Hepatocyte (in vitro differentiated cells): ENCODE data around the gene CHST10. TPM values are rescaled to one million over a fixed set of nuclear protein-coding genes. Genes with fewer than 3 reads are reported as not detected.

ENCODE experiments used
- DNase-seq: peaks from one replicate; pipeline ENCODE4 v3.0.0-alpha.2; 2016; ENCODE audit warnings: low spot score
- H2AFZ ChIP-seq: fragments of 200-600 bp; sonication (generic); 2 replicates; pipeline ENCODE4 v1.6.0; 2016; ENCODE audit warnings: antibody characterized with exemption, mild to moderate bottlenecking
- H3K27ac ChIP-seq: fragments of 200-600 bp; sonication (generic); 2 replicates; pipeline ENCODE4 v1.5.1; 2016; ENCODE audit warnings: mild to moderate bottlenecking
- H3K27me3 ChIP-seq: fragments of 200-600 bp; sonication (generic); 2 replicates; pipeline ENCODE4 v1.6.1; 2016
- H3K36me3 ChIP-seq: fragments of 200-600 bp; sonication (generic); replicated peaks from 2 replicates; pipeline ENCODE4 v1.5.1; 2016; ENCODE audit warnings: low read depth; ENCODE audit not compliant: insufficient read depth
- H3K4me1 ChIP-seq: fragments of 200-600 bp; sonication (generic); 2 replicates; pipeline ENCODE4 v1.5.1; 2016; ENCODE audit warnings: mild to moderate bottlenecking, moderate library complexity; ENCODE audit not compliant: insufficient read depth
- H3K4me2 ChIP-seq: fragments of 200-600 bp; sonication (generic); 2 replicates; pipeline ENCODE4 v1.6.0; 2016
- H3K4me3 ChIP-seq: fragments of 200-600 bp; sonication (generic); 2 replicates; pipeline ENCODE4 v1.5.1; 2016; ENCODE audit warnings: mild to moderate bottlenecking
- H3K79me2 ChIP-seq: fragments of 200-600 bp; sonication (generic); 2 replicates; pipeline ENCODE4 v1.6.0; 2017; ENCODE audit warnings: mild to moderate bottlenecking
- H3K9me2 ChIP-seq: fragments of 200-600 bp; sonication (generic); replicated peaks from 2 replicates; pipeline ENCODE4 v1.6.0; 2017; ENCODE audit warnings: mild to moderate bottlenecking; ENCODE audit not compliant: insufficient read depth
- H3K9me3 ChIP-seq: fragments of 200-600 bp; sonication (generic); 2 replicates; pipeline ENCODE4 v1.5.1; 2016; ENCODE audit warnings: low read depth, mild to moderate bottlenecking
- H4K20me1 ChIP-seq: fragments of 200-600 bp; sonication (generic); 2 replicates; pipeline ENCODE4 v1.6.0; 2016; ENCODE audit warnings: mild to moderate bottlenecking; ENCODE audit not compliant: insufficient read depth, poor library complexity, severe bottlenecking
- EZH2 ChIP-seq: fragments of 200-600 bp; sonication (generic); IDR thresholded peaks from 2 replicates; pipeline ENCODE4 v1.6.1; 2016; ENCODE audit warnings: antibody characterized with exemption, mild to moderate bottlenecking, borderline replicate concordance
- EZH2phosphoT487 ChIP-seq: fragments of 200-600 bp; sonication (generic); IDR thresholded peaks from one replicate; pipeline ENCODE4 v1.6.1; 2018; ENCODE audit warnings: antibody characterized with exemption, mild to moderate bottlenecking, low read depth, moderate library complexity; ENCODE audit not compliant: unreplicated experiment, severe bottlenecking
- WGBS: methylation state at CpG from one replicate; pipeline ENCODE4 v1.1.6; 2016; ENCODE audit warnings: low lambda C conversion rate; ENCODE audit errors: missing lambda C conversion rate; 5-methylcytosine and 5-hydroxymethylcytosine counted together
- polyA plus RNA-seq: library from polyadenylated mRNA; unstranded; fragments of >200 nt; fragmentation: Nextera tagmentation; extraction: Ambion mirVana; gene quantifications from 2 replicates; pipeline ENCODE4 v1.2.1, GENCODE V29; 2016
- total RNA-seq: library from RNA; depleted of rRNA; stranded (reverse); fragments of >200 nt; gene quantifications from 2 replicates; pipeline ENCODE4 v1.2.3, GENCODE V29; 2014
- TF ChIP-seq, protein P1 (sequence below): fragments of 200-600 bp; sonication (generic); IDR thresholded peaks from 2 replicates; pipeline ENCODE4 v1.5.1; 2016; ENCODE audit warnings: antibody characterized with exemption, mild to moderate bottlenecking; ENCODE audit not compliant: poor library complexity

Gene CHST10
- total and polyA plus RNA-seq, 2 experiments from 2014 or later, result 8.0 to 15.3 TPM

GRCh38 chr2:100392715-100393114 is 24.8 kb downstream of the CHST10 start:
- H2AFZ ChIP-seq, result no peak overlapping the region
- no peaks in the 10 kb centered on the region for H4K20me1 ChIP-seq
- H3K36me3 ChIP-seq, result no peaks in the 10 kb centered on the region
- no peaks in the 10 kb centered on the region for H3K9me2 ChIP-seq
- no peak for DNase-seq
- WGBS, result 96% methylated on average over 8 of the region's 8 CpGs
- H3K4me2 ChIP-seq, result no peak overlapping the region
- H3K27me3 ChIP-seq, result no peaks in the 10 kb centered on the region
- TF ChIP-seq, protein P1, sequence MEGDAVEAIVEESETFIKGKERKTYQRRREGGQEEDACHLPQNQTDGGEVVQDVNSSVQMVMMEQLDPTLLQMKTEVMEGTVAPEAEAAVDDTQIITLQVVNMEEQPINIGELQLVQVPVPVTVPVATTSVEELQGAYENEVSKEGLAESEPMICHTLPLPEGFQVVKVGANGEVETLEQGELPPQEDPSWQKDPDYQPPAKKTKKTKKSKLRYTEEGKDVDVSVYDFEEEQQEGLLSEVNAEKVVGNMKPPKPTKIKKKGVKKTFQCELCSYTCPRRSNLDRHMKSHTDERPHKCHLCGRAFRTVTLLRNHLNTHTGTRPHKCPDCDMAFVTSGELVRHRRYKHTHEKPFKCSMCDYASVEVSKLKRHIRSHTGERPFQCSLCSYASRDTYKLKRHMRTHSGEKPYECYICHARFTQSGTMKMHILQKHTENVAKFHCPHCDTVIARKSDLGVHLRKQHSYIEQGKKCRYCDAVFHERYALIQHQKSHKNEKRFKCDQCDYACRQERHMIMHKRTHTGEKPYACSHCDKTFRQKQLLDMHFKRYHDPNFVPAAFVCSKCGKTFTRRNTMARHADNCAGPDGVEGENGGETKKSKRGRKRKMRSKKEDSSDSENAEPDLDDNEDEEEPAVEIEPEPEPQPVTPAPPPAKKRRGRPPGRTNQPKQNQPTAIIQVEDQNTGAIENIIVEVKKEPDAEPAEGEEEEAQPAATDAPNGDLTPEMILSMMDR, result no peak
- no peak for TF ChIP-seq EZH2
- TF ChIP-seq EZH2phosphoT487, result no peak
- no peak overlapping the region for H3K4me3 ChIP-seq
- H3K27ac ChIP-seq, result no peak overlapping the region
- H3K79me2 ChIP-seq, result no peaks in the 10 kb centered on the region
- H3K9me3 ChIP-seq, result no peaks in the 10 kb centered on the region
- no peaks in the 10 kb centered on the region for H3K4me1 ChIP-seq

- WGBS, result 99% methylated on average over 23 of the region's 23 CpGs
- H4K20me1 ChIP-seq, result no peaks in the 10 kb centered on the region
These were observed 25.5 kb downstream of the CHST10 start for GRCh38 chr2:100391735-100392515.

DNA sequence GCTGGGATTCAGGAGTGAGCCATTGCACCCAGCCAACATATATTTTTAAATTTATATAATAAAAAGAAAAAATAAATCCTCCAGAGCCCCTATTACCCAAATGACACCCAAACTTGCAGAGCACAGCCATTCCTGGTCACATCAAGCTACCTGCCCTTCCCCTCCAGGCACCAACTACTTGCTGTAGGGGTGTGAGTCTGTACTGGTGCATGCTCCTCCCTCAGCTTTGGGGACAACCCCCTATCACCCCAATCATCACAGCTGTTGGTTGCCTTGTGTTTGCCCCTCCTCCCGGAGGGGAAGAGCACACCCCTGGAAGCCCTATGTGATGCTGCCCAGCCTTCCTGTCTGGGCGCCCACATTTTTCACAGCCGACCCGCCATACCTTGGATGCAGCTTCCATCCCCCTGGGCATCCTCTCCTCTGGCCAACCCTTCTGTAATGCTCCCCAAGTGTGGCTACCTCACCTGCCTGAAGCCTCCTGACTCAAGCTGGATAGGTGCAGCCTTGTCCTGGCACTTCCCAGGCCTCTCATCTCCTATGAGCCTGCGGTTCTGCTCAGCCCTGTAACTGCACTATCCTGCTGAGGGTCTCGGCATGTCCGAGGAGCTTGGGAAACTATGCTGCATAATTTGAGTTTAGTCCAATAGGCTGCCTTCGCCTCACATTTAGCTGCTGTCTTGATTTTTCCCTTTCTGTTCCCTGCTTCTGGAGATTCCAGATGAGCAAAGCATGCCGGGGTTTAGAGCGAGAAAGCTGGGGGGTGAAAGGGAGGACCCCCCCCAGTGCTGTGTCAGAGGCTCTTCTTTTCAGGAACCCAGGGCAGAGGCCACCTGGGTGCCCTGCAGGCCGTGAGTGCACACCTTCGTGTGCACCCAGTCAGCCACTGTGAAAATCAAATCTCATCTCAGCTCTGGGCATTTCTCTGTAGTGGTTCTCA is 27.2 kb downstream of the CHST10 start:
- Histone ChIP-seq H3K4me2 (no peak overlapping the region), H4K20me1 (no peaks in the 10 kb centered on the region), H3K9me2 (no peaks in the 10 kb centered on the region), H3K9me3 (no peaks in the 10 kb centered on the region), H3K27me3 (no peaks in the 10 kb centered on the region), H3K36me3 (no peaks in the 10 kb centered on the region), H3K79me2 (no peaks in the 10 kb centered on the region), H2AFZ (no peak overlapping the region), H3K27ac (no peak overlapping the region), H3K4me3 (no peak overlapping the region), H3K4me1 (no peaks in the 10 kb centered on the region)
- DNase-seq, result no peak
- WGBS, result 89% methylated on average over 12 of the region's 12 CpGs
- TF ChIP-seq, protein P1, result no peak
- TF ChIP-seq EZH2phosphoT487, result no peak
- TF ChIP-seq EZH2, result no peak

More at GRCh38 chr2:100391735-100392515, 25.5 kb downstream of the CHST10 start:
- Histone ChIP-seq H3K9me2 (no peaks in the 10 kb centered on the region), H3K36me3 (no peaks in the 10 kb centered on the region), H3K79me2 (no peaks in the 10 kb centered on the region), H3K4me1 (no peaks in the 10 kb centered on the region), H3K4me2 (no peak overlapping the region), H3K4me3 (no peak overlapping the region), H2AFZ (no peak overlapping the region), H3K9me3 (no peaks in the 10 kb centered on the region), H3K27ac (no peak overlapping the region), H3K27me3 (no peaks in the 10 kb centered on the region)
- no peak for TF ChIP-seq EZH2phosphoT487
- TF ChIP-seq, protein P1, result no peak
- DNase-seq, result no peak
